IMR-90 (cell line): ENCODE data around the gene MARCHF2. TPM values are rescaled to one million over a fixed set of nuclear protein-coding genes. Genes with fewer than 3 reads are reported as not detected.

Experiments
- ATAC-seq: fragments of 200-7000 bp; cut with Tn5 transposase; 2 replicates; pipeline ENCODE4 v1.9.1; 2020; ENCODE audit warnings: low read depth, mild to moderate bottlenecking, moderate library complexity
- BruUV-seq: library from RNA; stranded (reverse); fragments of 400-500 nt; replicated peaks from 2 replicates; lab custom pipeline; 2021; lab: Mats Ljungman, UMichigan
- CTCF ChIA-PET: fragments of 300-600 bp; formaldehyde crosslinking; extraction: SDS; loops from one replicate; lab custom pipeline; 2021; ENCODE audit warnings: antibody characterized with exemption; lab: Yijun Ruan, JAX
- POLR2A ChIA-PET: fragments of 300-600 bp; sonication (Branson Sonifier 250); formaldehyde crosslinking; loops from one replicate; lab custom pipeline; 2022; ENCODE audit warnings: antibody characterized with exemption; ENCODE audit not compliant: unreplicated experiment; lab: Charles Lee
- DNase-seq: peaks from one replicate; pipeline ENCODE4 v3.0.0; 2013
- H2AFZ ChIP-seq: replicated peaks from 2 replicates; pipeline ENCODE3; 2013; ENCODE audit warnings: low read length, mild to moderate bottlenecking; ENCODE audit not compliant: poor library complexity
- H2AK5ac ChIP-seq: 2 replicates; pipeline ENCODE4 v1.6.1; 2013; ENCODE audit warnings: low read depth, low read length, inconsistent platforms
- H2AK9ac ChIP-seq: replicated peaks from 2 replicates; pipeline ENCODE3; 2013; ENCODE audit warnings: mild to moderate bottlenecking, low read depth, low read length, moderate library complexity; ENCODE audit not compliant: poor library complexity
- H2BK120ac ChIP-seq: 2 replicates; pipeline ENCODE4 v1.6.1; 2013; ENCODE audit warnings: low read depth, low read length, inconsistent platforms
- H2BK15ac ChIP-seq: 3 replicates; pipeline ENCODE4 v1.6.1; 2013; ENCODE audit warnings: low read depth, low read length, inconsistent platforms
- H2BK20ac ChIP-seq: 2 replicates; pipeline ENCODE4 v1.6.1; 2013; ENCODE audit warnings: low read depth, mild to moderate bottlenecking, inconsistent platforms, low read length, moderate library complexity
- H2BK5ac ChIP-seq: 2 replicates; pipeline ENCODE4 v1.6.1; 2013; ENCODE audit warnings: mild to moderate bottlenecking, low read depth, low read length, inconsistent platforms; ENCODE audit not compliant: poor library complexity, severe bottlenecking
- H3K14ac ChIP-seq: replicated peaks from 2 replicates; pipeline ENCODE4 v1.6.1; 2013; ENCODE audit warnings: low read depth, low read length, inconsistent platforms
- H3K18ac ChIP-seq: 2 replicates; pipeline ENCODE4 v1.6.1; 2013; ENCODE audit warnings: low read depth, low read length, control low read depth
- H3K23ac ChIP-seq: 2 replicates; pipeline ENCODE4 v1.6.1; 2013; ENCODE audit warnings: low read depth, low read length, inconsistent platforms
- H3K27ac ChIP-seq: 2 replicates; pipeline ENCODE4 v1.5.1; 2013; ENCODE audit warnings: mild to moderate bottlenecking, control low read depth, low read length; ENCODE audit not compliant: insufficient read depth
- H3K27me3 ChIP-seq: 2 replicates; pipeline ENCODE4 v1.6.1; 2013; ENCODE audit warnings: low read length; ENCODE audit not compliant: control insufficient read depth, insufficient read depth
- H3K36me3 ChIP-seq: 2 replicates; pipeline ENCODE4 v1.6.1; 2013; ENCODE audit warnings: low read length, mixed read lengths; ENCODE audit not compliant: control insufficient read depth, insufficient read depth
- H3K4ac ChIP-seq: 2 replicates; pipeline ENCODE4 v1.6.1; 2013; ENCODE audit warnings: low read depth, low read length, inconsistent platforms
- H3K4me1 ChIP-seq: 2 replicates; pipeline ENCODE4 v1.6.1; 2013; ENCODE audit warnings: low read length, mixed read lengths; ENCODE audit not compliant: control insufficient read depth, insufficient read depth
- H3K4me2 ChIP-seq: 2 replicates; pipeline ENCODE4 v1.6.1; 2013; ENCODE audit warnings: low read depth, mild to moderate bottlenecking, control low read depth, low read length, moderate library complexity
- H3K4me3 ChIP-seq: 2 replicates; pipeline ENCODE4 v1.5.1; 2013; ENCODE audit warnings: low read depth, mild to moderate bottlenecking, control low read depth, low read length, moderate library complexity; ENCODE audit not compliant: insufficient read depth
- H3K56ac ChIP-seq: 2 replicates; pipeline ENCODE4 v1.6.1; 2013; ENCODE audit warnings: low read length, inconsistent platforms; ENCODE audit not compliant: insufficient read depth; ENCODE audit errors: extremely low read depth
- H3K79me1 ChIP-seq, 2 experiments: 2 replicates each; pipeline ENCODE4 v1.6.1; 2013; ENCODE audit warnings: low read length in 2 of 2, inconsistent platforms in 1 of 2, low read depth in 1 of 2
- H3K9ac ChIP-seq: 2 replicates; pipeline ENCODE4 v1.6.1; 2013; ENCODE audit warnings: low read depth, low read length, control low read depth
- H3K9me1 ChIP-seq: 2 replicates; pipeline ENCODE4 v1.6.1; 2013; ENCODE audit warnings: low read length, inconsistent platforms; ENCODE audit not compliant: insufficient read depth
- H3K9me3 ChIP-seq: 2 replicates; pipeline ENCODE4 v1.6.1; 2013; ENCODE audit warnings: low read length; ENCODE audit not compliant: control insufficient read depth, insufficient read depth
- H4K20me1 ChIP-seq: 2 replicates; pipeline ENCODE4 v1.6.1; 2013; ENCODE audit warnings: low read length, inconsistent platforms; ENCODE audit not compliant: insufficient read depth
- H4K5ac ChIP-seq: 2 replicates; pipeline ENCODE4 v1.6.1; 2013; ENCODE audit warnings: mild to moderate bottlenecking, low read depth, low read length, control low read depth
- H4K8ac ChIP-seq, 2 experiments: 2 replicates each; pipeline ENCODE4 v1.6.1; 2013; ENCODE audit warnings: low read depth in 2 of 2, low read length in 2 of 2, control low read depth in 1 of 2, inconsistent platforms in 1 of 2
- H4K91ac ChIP-seq: 2 replicates; pipeline ENCODE4 v1.6.1; 2013; ENCODE audit warnings: low read depth, low read length, inconsistent platforms; ENCODE audit not compliant: insufficient read depth
- CTCF ChIP-seq: conservative IDR thresholded peaks from 2 replicates; pipeline ENCODE4 v1.5.1; 2012; ENCODE audit warnings: mild to moderate bottlenecking, low read depth, low read length, improper control_type of control experiment
- ELK1 ChIP-seq: fragments of 150-350 bp; IDR thresholded peaks from 2 replicates; pipeline ENCODE4 v1.6.1; 2016; ENCODE audit warnings: low read depth, mild to moderate bottlenecking, low read length, moderate library complexity, borderline replicate concordance
- FOS ChIP-seq: fragments of 150-350 bp; IDR thresholded peaks from 2 replicates; pipeline ENCODE4 v1.6.1; 2016; ENCODE audit warnings: low read depth, low read length
- MAZ ChIP-seq: IDR thresholded peaks from 2 replicates; pipeline ENCODE4 v1.6.1; 2012; ENCODE audit warnings: low read depth, mild to moderate bottlenecking, low read length, improper control_type of control experiment, moderate library complexity, borderline replicate concordance
- NFE2L2 ChIP-seq: fragments of 150-350 bp; IDR thresholded peaks from 2 replicates; pipeline ENCODE4 v1.6.1; 2016; ENCODE audit warnings: low read depth, mild to moderate bottlenecking, low read length
- POLR2A ChIP-seq: IDR thresholded peaks from 2 replicates; pipeline ENCODE4 v1.6.1; 2012; ENCODE audit warnings: mild to moderate bottlenecking, low read depth, low read length
- RAD21 ChIP-seq: IDR thresholded peaks from 2 replicates; pipeline ENCODE4 v1.6.1; 2012; ENCODE audit warnings: low read length, improper control_type of control experiment
- SMC3 ChIP-seq: fragments of 150-350 bp; IDR thresholded peaks from 2 replicates; pipeline ENCODE4 v1.6.1; 2016; ENCODE audit warnings: low read depth, mild to moderate bottlenecking, antibody characterized with exemption, low read length, moderate library complexity
- USF2 ChIP-seq: fragments of 150-350 bp; IDR thresholded peaks from 2 replicates; pipeline ENCODE4 v1.6.1; 2017; ENCODE audit warnings: mild to moderate bottlenecking, antibody characterized with exemption, low read length, low read depth
- WGBS, 2 experiments: methylation state at CpG; one replicate each; pipeline versions ENCODE4 v1.1.5 to v1.1.7; 2013; ENCODE audit warnings: missing lambda C conversion rate in 2 of 2; ENCODE audit not compliant: insufficient read length in 1 of 2; ENCODE audit errors: extremely low coverage in 2 of 2; 5-methylcytosine and 5-hydroxymethylcytosine counted together
- dilution Hi-C: fragments of 300-500 bp; cut with HindIII; formaldehyde crosslinking; loops from one replicate; pipeline ENCODE4 v1.14.3; 2018; ENCODE audit warnings: low sequenced_read_pairs; ENCODE audit not compliant: unreplicated experiment
- in situ Hi-C: fragments of 300-500 bp; cut with MboI; formaldehyde crosslinking; loops from 3 replicates; pipeline ENCODE4 v1.14.3; 2019; ENCODE audit warnings: low sequenced_read_pairs, inconsistent platforms, mixed read lengths
- intact Hi-C: fragments of 100-400 bp; cut with micrococcal nuclease; formaldehyde crosslinking; loops from 2 replicates; pipeline ENCODE4 v1.10.0; 2022
- polyA plus RNA-seq, 3 experiments: library from polyadenylated mRNA; depleted of rRNA; stranded (reverse); fragments of >200 nt; gene quantifications; 2 replicates each; pipeline ENCODE4 v1.2.3, GENCODE V29; 2012; ENCODE audit warnings: low replicate concordance in 1 of 3
- total RNA-seq: library from RNA; depleted of rRNA; stranded (reverse); fragments of >200 nt; gene quantifications from 2 replicates; pipeline ENCODE4 v1.2.3, GENCODE V29; 2012

Gene MARCHF2
- total and polyA plus RNA-seq, 2 of the 4 experiments (the other 2 are of a cell fraction): 33.8 to 58.8 TPM

- no peak for ATAC-seq
- H3K4me3 ChIP-seq: no peak overlapping the region
- no peak overlapping the region for H3K27ac ChIP-seq
- H4K91ac ChIP-seq: no peak overlapping the region
- H3K23ac ChIP-seq: no peak overlapping the region
- intact Hi-C loops (no loop called here), in situ Hi-C loops (no loop called here), dilution Hi-C loops (no loop called here)
- H2BK20ac ChIP-seq: no peak overlapping the region
- H3K9me1 ChIP-seq: no peaks in the 10 kb centered on the region
- no peaks in the 10 kb centered on the region for H3K9me3 ChIP-seq
- no peaks in the 10 kb centered on the region for H3K79me1 ChIP-seq
- TF ChIP-seq CTCF (no peak), MAZ (no peak), NFE2L2 (no peak), ELK1 (no peak), FOS (no peak), RAD21 (no peak), POLR2A (no peak), USF2 (no peak), SMC3 (no peak)
- no peak overlapping the region for H2AFZ ChIP-seq
- no peak overlapping the region for H3K18ac ChIP-seq
- H3K56ac ChIP-seq: no peak overlapping the region
- H4K5ac ChIP-seq: no peak overlapping the region
- H2AK9ac ChIP-seq: no peak overlapping the region
- no peak overlapping the region for H3K4ac ChIP-seq
- no peaks in the 10 kb centered on the region for H3K27me3 ChIP-seq
- POLR2A ChIA-PET: no interaction called here
- H2BK120ac ChIP-seq: no peak overlapping the region
- BruUV-seq: no TSS peak
- CTCF ChIA-PET: no interaction called here
- H2BK15ac ChIP-seq: no peak overlapping the region
- no peaks in the 10 kb centered on the region; the same call in 1 of the 2 replicates for H3K36me3 ChIP-seq
- H4K20me1 ChIP-seq: no peaks in the 10 kb centered on the region
- no peak overlapping the region for H4K8ac ChIP-seq
- H3K4me2 ChIP-seq: no peak overlapping the region
- no peak overlapping the region for H2BK5ac ChIP-seq
- H3K14ac ChIP-seq: no peak overlapping the region
- H3K9ac ChIP-seq: no peak overlapping the region
- H3K4me1 ChIP-seq: no peaks in the 10 kb centered on the region
- H2AK5ac ChIP-seq: no peak overlapping the region
- WGBS, 2 experiments: 100% methylated on average over 2 of the region's 6 CpGs; no CpG with 5 or more reads in 1 of the 2 experiments
- no peak for DNase-seq
Observed at GRCh38 chr19:8429826-8430225, 16.7 kb downstream of the MARCHF2 start.
